ENCODE data around the gene DNASE1L3. TPM values are rescaled to one million over a fixed set of nuclear protein-coding genes. Genes with fewer than 3 reads are reported as not detected.
"Not testable (repeated sequence)": the region's sequence is repeated elsewhere in the genome, so short reads cannot be mapped to it uniquely, and the experiment has no call there.

The DNASE1L3 gene
- total RNA-seq, 1 donor from 2014 or later: 3.7 TPM

- DNase-seq (no peak), ATAC-seq (ENCODE audit: poor library complexity) (no peak)
- intact Hi-C loops (cut with DNase I): no loop called here
These were observed 4.3 kb downstream of the DNASE1L3 start for GRCh38 chr3:58206406-58207011.

DNA sequence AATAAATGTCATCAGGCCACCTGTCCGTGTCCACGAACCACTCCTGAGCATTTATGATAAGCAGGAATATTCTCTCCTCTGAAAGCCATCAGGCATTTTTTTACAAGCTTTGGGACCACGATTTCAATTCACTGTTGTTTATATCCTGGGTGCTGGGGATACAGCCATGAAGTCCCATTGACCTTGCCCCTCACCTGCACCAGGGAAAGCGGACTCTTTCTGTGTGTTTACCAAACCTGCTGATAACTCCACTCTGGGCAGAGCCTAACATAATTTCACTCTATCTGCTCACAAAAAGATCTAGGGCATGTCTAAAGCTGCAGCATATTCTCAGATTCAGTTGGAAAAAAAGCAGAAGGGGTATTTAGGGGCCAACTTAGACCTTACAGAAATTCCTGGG, 4.8 kb downstream of the DNASE1L3 start:
- DNase-seq: no peak
- no peak for ATAC-seq (ENCODE audit: poor library complexity)
- intact Hi-C loops (cut with DNase I): no loop called here

DNA sequence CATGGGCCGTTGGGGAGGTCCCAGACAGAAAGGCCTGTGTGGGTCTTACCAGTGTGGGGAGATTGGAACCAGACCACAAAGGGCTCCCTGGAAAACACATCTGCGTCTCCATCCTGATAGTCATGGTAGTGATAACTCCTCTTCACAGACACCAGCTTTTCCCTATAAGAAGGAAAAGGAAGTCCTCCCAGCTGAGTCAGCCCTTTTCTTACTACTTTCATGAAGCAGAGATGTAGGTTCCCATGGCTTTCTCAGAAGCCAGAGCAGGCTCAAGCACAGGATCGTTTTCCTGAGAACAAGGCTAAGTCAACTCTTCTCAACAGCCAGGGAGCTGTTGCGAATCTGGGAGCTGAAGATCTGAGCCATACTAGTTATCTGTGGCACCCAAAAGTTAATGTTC, 6.1 kb downstream of the DNASE1L3 start:
- intact Hi-C loops (cut with DNase I): no loop called here
- DNase-seq (no peak), ATAC-seq (ENCODE audit: poor library complexity) (no peak)

DNA sequence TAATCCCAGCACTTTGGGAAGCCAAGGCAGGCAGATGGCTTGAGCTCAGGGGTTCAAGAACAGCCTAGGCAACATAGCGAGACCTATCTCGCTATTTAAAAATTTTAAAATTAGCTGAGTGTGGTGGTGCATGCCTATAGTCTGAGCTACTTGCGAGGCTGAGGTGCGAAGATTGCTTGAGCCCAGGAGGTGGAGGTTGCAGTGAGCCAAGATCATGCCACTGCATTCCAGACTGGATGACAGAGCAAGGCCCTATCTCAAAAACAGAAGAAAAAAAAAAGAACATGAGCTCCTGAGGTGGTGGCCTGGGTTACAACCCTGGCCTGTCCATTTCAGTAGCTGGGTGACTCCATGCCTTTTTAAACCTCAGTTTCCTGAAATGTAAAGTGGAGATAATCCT, 7.2 kb downstream of the DNASE1L3 start:
- DNase-seq: no peak
- intact Hi-C loops (cut with DNase I): no loop called here
- no peak for ATAC-seq (ENCODE audit: poor library complexity)

- ATAC-seq (ENCODE audit: poor library complexity) (no peak), DNase-seq (no peak)
- intact Hi-C loops (cut with DNase I): no loop called here
These were observed 7.8 kb downstream of the DNASE1L3 start for GRCh38 chr3:58202917-58203360.

DNA sequence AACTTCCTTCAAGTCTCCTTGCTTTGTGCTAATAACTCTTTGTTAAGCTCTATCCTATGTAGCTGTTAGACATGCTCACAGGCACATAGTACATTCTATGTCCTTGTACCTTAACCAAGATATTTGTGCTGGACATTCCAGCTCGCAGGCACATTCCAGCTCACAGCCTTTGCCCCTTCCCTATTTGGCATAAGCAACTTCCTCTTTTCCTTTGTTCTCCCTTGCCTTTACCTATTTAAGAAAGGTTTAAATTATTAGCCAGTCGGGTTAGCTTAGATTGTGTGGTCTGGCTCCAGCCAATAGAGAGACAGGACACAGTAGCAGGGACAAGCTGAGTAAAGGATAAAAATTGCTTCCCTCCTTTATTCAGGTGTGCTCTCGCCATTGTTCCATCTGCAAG, 9.3 kb downstream of the DNASE1L3 start:
- DNase-seq; ATAC-seq (ENCODE audit: poor library complexity); intact Hi-C loops (cut with DNase I): not testable (repeated sequence)

- intact Hi-C loops (cut with DNase I): no loop called here
- no peak for DNase-seq
- no peak for ATAC-seq (ENCODE audit: poor library complexity)
These were observed 9.9 kb downstream of the DNASE1L3 start for GRCh38 chr3:58200846-58201355.

GRCh38 chr3:58200121-58200709, 10.6 kb downstream of the DNASE1L3 start:
- ATAC-seq (ENCODE audit: poor library complexity) (no peak), DNase-seq (no peak)
- intact Hi-C loops (cut with DNase I): no loop called here

DNA sequence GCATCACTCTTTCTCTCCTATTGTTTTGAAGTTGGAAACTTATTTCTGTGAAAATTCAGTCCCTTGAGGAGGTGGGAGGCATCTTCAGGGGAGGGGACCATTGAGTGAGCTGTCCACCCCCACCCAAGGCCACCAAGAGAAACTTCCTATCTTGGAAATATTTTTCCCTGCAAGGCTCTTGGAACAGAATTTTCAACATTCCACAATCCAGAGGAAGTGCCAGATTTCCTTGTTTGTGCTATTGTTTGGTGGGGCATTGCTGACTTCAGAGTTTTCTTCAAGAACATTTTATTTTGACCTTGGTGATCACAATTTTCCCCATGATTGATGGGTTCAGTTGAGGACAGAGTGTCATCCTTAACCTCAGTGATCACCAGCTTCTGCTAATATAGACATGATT, 12.0 kb downstream of the DNASE1L3 start:
- DNase-seq (no peak), ATAC-seq (ENCODE audit: poor library complexity) (no peak)
- intact Hi-C loops (cut with DNase I): no loop called here

- intact Hi-C loops (cut with DNase I): no loop called here
- ATAC-seq (ENCODE audit: poor library complexity): no peak
These were observed 12.4 kb downstream of the DNASE1L3 start for GRCh38 chr3:58198362-58198761.

DNA sequence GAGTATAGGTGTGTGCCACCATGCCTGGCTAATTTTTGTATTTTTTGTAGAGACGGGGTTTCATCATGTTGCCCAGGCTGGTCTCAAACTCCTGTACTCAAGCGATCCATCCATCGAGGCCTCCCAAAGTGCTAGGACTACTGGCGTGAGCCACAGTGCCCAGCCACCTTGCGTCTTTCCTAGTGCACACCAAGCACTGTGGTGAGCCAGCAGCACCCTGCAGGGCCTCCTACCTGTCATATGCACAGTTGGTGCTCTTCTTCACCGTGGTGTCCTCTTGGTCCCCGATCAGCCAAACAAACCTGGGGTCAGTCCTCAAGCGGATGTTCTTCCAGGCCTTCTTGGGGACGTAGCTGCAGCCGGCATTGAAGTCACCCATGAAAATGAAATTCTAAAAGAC, 13.2 kb downstream of the DNASE1L3 start:
- ATAC-seq (ENCODE audit: poor library complexity): no peak
- intact Hi-C loops (cut with DNase I): no loop called here
- no peak for DNase-seq

More at GRCh38 chr3:58198362-58198761, 12.4 kb downstream of the DNASE1L3 start:
- DNase-seq: no peak

GRCh38 chr3:58193682-58194407, 16.9 kb downstream of the DNASE1L3 start:
- intact Hi-C loops (cut with DNase I): no loop called here
- ATAC-seq (ENCODE audit: poor library complexity) (no peak), DNase-seq (no peak)

GRCh38 chr3:58192069-58192468, 18.7 kb downstream of the DNASE1L3 start:
- DNase-seq: no peak
- intact Hi-C loops (cut with DNase I): no loop called here
- no peak for ATAC-seq (ENCODE audit: poor library complexity)

DNA sequence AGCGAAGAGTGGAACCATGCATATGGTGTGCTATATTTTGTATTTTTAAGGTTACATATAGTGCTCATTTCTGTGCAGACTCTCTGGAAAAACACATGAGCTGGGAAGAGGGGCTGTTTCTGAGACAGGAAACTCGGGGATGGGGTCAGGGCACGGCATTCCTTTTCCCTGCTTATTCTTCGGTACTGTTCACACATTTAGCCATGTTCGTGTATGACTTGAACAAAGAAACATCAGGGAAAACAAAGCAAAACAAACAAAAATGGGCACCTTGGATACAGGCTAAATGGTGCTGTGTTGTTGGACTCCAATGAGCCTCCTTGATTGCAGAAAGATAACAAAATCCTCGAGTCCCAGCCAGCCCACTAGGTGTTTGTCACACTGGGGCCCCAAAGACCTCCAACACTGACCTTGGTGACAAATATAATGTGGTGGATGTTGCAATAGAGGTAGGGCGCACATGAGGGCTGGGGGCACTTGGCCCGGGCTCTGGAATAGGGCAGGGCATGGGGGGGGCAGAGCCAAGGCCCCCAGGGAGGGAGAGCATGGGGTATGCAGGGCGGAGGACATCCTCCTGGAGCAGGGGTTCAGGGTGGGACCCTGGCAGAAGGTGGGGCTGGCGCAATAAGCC, 19.3 kb downstream of the DNASE1L3 start:
- DNase-seq (no peak), ATAC-seq (ENCODE audit: poor library complexity) (no peak)
- intact Hi-C loops (cut with DNase I): no loop called here

DNA sequence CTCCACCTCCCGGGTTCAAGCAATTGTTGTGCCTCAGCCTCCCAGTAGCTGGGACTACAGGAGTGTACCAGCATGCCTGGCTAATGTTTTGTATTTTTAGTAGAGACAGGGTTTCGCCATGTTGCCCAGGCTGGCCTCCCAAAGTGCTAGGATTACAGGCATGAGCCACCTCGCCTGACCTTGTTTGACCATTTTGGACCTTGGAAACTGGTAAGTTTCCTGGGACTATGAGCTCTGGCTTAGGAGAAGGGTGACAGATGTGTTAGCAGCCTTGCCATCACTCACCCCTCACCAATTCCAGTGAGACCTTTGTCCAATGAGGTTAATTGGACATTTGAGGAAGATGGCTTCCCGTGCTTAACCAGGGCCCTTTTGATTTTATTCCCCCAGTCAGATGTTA, 19.9 kb downstream of the DNASE1L3 start:
- intact Hi-C loops (cut with DNase I): no loop called here
- ATAC-seq (ENCODE audit: poor library complexity) (no peak), DNase-seq (no peak)

GRCh38 chr3:58190291-58190690, 20.5 kb downstream of the DNASE1L3 start:
- intact Hi-C loops (cut with DNase I): no loop called here
- DNase-seq: no peak
- ATAC-seq (ENCODE audit: poor library complexity): no peak

GRCh38 chr3:58189691-58190090, 21.1 kb downstream of the DNASE1L3 start:
- no peak for ATAC-seq (ENCODE audit: poor library complexity)

GRCh38 chr3:58188921-58189451, 21.8 kb downstream of the DNASE1L3 start:
- DNase-seq (no peak), ATAC-seq (ENCODE audit: poor library complexity) (peak; percentile 60)
- intact Hi-C loops (cut with DNase I): loop anchor here (5.0 to 10.0 kb wide), 2 partner anchors 228 to 336 kb away; no protein-coding TSS in a partner anchor

More at GRCh38 chr3:58189691-58190090, 21.1 kb downstream of the DNASE1L3 start:
- DNase-seq: no peak
- intact Hi-C loops (cut with DNase I): loop anchor here (5.0 to 10.0 kb wide), 2 partner anchors 228 to 335 kb away; no protein-coding TSS in a partner anchor

DNA sequence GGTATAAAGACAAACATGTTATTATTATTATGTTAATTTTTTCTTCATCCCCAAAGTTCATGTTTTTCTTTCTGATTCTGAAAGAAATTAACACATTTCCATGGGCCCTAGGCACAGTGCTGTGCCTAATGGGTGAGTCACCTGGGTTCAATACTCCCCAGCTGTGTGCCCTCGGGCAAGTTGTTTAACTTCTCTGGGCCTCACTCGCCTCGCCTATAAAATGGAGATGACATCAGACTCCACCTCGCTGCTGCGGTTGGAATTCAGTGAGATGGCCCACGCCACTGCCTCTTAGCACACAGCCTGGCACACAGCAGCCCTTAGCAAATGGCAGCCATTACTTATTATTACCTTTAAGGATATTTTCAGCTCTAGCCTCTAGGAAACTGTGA, 22.6 kb downstream of the DNASE1L3 start:
- intact Hi-C loops (cut with DNase I): loop anchor here (5.0 to 10.0 kb wide), 2 partner anchors 229 to 337 kb away; no protein-coding TSS in a partner anchor
- ATAC-seq (ENCODE audit: poor library complexity): no peak
- no peak for DNase-seq
